ENCODE results near the gene ZMAT5. TPM values are rescaled to one million over a fixed set of nuclear protein-coding genes. Genes with fewer than 3 reads are reported as not detected.

Gene ZMAT5
- total RNA-seq, 4 donors from 2014 or later: 16.2 to 40.1 (median 24.3) TPM

- peaks cover 14 to 18% of the 10 kb centered on the region in 2 donors for H3K36me3 ChIP-seq
- intact Hi-C loops (cut with DNase I): no loop called here
- WGBS, 2 donors: 13 to 22% methylated on average over 9 of the region's 9 CpGs
- peak overlapping the region; percentile 70 to 93 (median 88) for H3K27ac ChIP-seq
- peak; percentile 63 to 69 for DNase-seq
- no peak for TF ChIP-seq POLR2A (IDR thresholded peaks at IDR 0.05)
- no peak for TF ChIP-seq CTCF (IDR thresholded peaks at IDR 0.05)
- peaks cover 41 to 63% of the 10 kb centered on the region in 2 donors for H3K4me1 ChIP-seq
- H3K27me3 ChIP-seq: no peaks in the 10 kb centered on the region
- no peak overlapping the region for H3K4me3 ChIP-seq (replicated peaks in 1 of 3)
- H3K9me3 ChIP-seq: no peaks in the 10 kb centered on the region
These were observed 17.9 kb upstream of the ZMAT5 start for GRCh38 chr22:29784451-29785361.

- intact Hi-C loops (cut with DNase I): no loop called here
- Histone ChIP-seq H3K9me3 (no peaks in the 10 kb centered on the region), H3K36me3 (no peaks in the 10 kb centered on the region), H3K27me3 (no peaks in the 10 kb centered on the region), H3K4me3 (replicated peaks in 1 of 3) (no peak overlapping the region), H3K27ac (peak overlapping the region; percentile 88 to 94 (median 93)), H3K4me1 (peaks cover 41 to 57% of the 10 kb centered on the region in 2 donors)
- 52 to 61% methylated on average over 3 to 5 of the region's 7 CpGs for WGBS, 2 donors
- DNase-seq: peak; percentile 96 to 98
- peak in 1 of 2 donors; percentile 57 for TF ChIP-seq POLR2A (IDR thresholded peaks at IDR 0.05)
- no peak for TF ChIP-seq CTCF (IDR thresholded peaks at IDR 0.05)
These were observed 15.4 kb upstream of the ZMAT5 start for GRCh38 chr22:29782061-29782845.

- no peak overlapping the region for H3K4me3 ChIP-seq (replicated peaks in 1 of 3)
- H3K4me1 ChIP-seq: peaks cover 38 to 52% of the 10 kb centered on the region in 2 donors
- H3K9me3 ChIP-seq: no peaks in the 10 kb centered on the region
- DNase-seq: no peak
- WGBS, 2 donors: 62 to 74% methylated on average over 8 of the region's 8 CpGs
- TF ChIP-seq POLR2A (IDR thresholded peaks at IDR 0.05) (no peak), CTCF (IDR thresholded peaks at IDR 0.05) (no peak)
- no peaks in the 10 kb centered on the region for H3K27me3 ChIP-seq
- H3K36me3 ChIP-seq: no peaks in the 10 kb centered on the region
- intact Hi-C loops (cut with DNase I): no loop called here
- peak overlapping the region; percentile 88 to 93 (median 88) for H3K27ac ChIP-seq
These were observed 14.2 kb upstream of the ZMAT5 start for GRCh38 chr22:29780748-29781676.

- Histone ChIP-seq H3K4me1 (peaks cover 30 to 45% of the 10 kb centered on the region in 2 donors), H3K27me3 (no peaks in the 10 kb centered on the region), H3K27ac (no peak overlapping the region), H3K9me3 (no peaks in the 10 kb centered on the region), H3K4me3 (replicated peaks in 1 of 3) (no peak overlapping the region), H3K36me3 (no peaks in the 10 kb centered on the region)
- WGBS, 2 donors: 90 to 99% methylated on average over 5 of the region's 5 CpGs
- intact Hi-C loops (cut with DNase I): no loop called here
- DNase-seq: no peak
- no peak for TF ChIP-seq CTCF (IDR thresholded peaks at IDR 0.05)
- no peak for TF ChIP-seq POLR2A (IDR thresholded peaks at IDR 0.05)
These were observed 13.4 kb upstream of the ZMAT5 start for GRCh38 chr22:29780220-29780619.
